Measurements from ENCODE around the gene TXNRD2.

Gene TXNRD2

GRCh38 chr22:19903031-19903430 is 38.6 kb downstream of the TXNRD2 start:
- DNase-seq, result no peak

- no peak for DNase-seq
Observed at GRCh38 chr22:19902245-19902715, 39.3 kb downstream of the TXNRD2 start.

GRCh38 chr22:19901577-19902244 is 39.9 kb downstream of the TXNRD2 start:
- DNase-seq, result no peak

- DNase-seq, result no peak
Observed at GRCh38 chr22:19900707-19901436, 40.7 kb downstream of the TXNRD2 start.

GRCh38 chr22:19898831-19899567 is 42.6 kb downstream of the TXNRD2 start:
- no peak for DNase-seq

- DNase-seq, result no peak
Observed at GRCh38 chr22:19898145-19898544, 43.5 kb downstream of the TXNRD2 start.

GRCh38 chr22:19897726-19898125 is 43.9 kb downstream of the TXNRD2 start:
- no peak for DNase-seq

- DNase-seq, result no peak
Observed at GRCh38 chr22:19896665-19897355, 44.8 kb downstream of the TXNRD2 start.

GRCh38 chr22:19895160-19895849 is 46.3 kb downstream of the TXNRD2 start:
- DNase-seq, result no peak

GRCh38 chr22:19893363-19893762 is 48.3 kb downstream of the TXNRD2 start:
- no peak for DNase-seq

- no peak for DNase-seq
Observed at GRCh38 chr22:19892925-19893324, 48.7 kb downstream of the TXNRD2 start.

GRCh38 chr22:19892257-19892879 is 49.2 kb downstream of the TXNRD2 start:
- no peak for DNase-seq

- DNase-seq, result no peak
Observed at GRCh38 chr22:19891317-19892256, 50.0 kb downstream of the TXNRD2 start.

GRCh38 chr22:19890502-19891316 is 50.9 kb downstream of the TXNRD2 start:
- DNase-seq, result no peak

GRCh38 chr22:19889951-19890350 is 51.7 kb downstream of the TXNRD2 start:
- DNase-seq, result no peak

GRCh38 chr22:19888131-19888746 is 53.4 kb downstream of the TXNRD2 start:
- DNase-seq, result no peak

GRCh38 chr22:19887256-19887985 is 54.2 kb downstream of the TXNRD2 start:
- no peak for DNase-seq

GRCh38 chr22:19886605-19887255 is 54.9 kb downstream of the TXNRD2 start:
- peak; percentile 85 for DNase-seq
